Measurements from ENCODE around the gene PIGZ. TPM values are rescaled to one million over a fixed set of nuclear protein-coding genes. Genes with fewer than 3 reads are reported as not detected.

The PIGZ gene
- total RNA-seq, 1 donor from 2014 or later = 0.96 TPM

DNA sequence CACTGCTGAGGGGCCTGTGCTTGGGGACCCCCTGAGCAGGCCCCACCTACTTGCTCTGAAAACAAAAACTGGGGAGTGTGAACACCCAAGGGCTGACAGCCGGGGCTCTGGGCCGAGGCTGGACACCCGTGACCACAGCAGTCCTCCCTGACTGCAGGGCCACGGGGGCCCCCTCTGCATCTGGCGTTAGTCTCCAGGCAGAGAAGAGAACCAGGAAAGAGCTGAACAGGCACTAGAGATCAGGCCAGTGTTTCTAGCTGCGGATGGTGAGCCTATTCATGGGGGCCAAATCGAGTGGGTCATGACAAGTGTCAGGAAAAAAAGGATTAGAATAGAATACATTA is 43.9 kb upstream of the PIGZ start:
- Histone ChIP-seq H3K4me1 (no peaks in the 10 kb centered on the region), H3K9me3 (no peaks in the 10 kb centered on the region), H3K27me3 (no peaks in the 10 kb centered on the region), H3K4me3 (no peak overlapping the region), H3K36me3 (no peaks in the 10 kb centered on the region), H3K27ac (no peak overlapping the region)
- intact Hi-C loops (cut with DNase I) = no loop called here
- TF ChIP-seq, protein P1, sequence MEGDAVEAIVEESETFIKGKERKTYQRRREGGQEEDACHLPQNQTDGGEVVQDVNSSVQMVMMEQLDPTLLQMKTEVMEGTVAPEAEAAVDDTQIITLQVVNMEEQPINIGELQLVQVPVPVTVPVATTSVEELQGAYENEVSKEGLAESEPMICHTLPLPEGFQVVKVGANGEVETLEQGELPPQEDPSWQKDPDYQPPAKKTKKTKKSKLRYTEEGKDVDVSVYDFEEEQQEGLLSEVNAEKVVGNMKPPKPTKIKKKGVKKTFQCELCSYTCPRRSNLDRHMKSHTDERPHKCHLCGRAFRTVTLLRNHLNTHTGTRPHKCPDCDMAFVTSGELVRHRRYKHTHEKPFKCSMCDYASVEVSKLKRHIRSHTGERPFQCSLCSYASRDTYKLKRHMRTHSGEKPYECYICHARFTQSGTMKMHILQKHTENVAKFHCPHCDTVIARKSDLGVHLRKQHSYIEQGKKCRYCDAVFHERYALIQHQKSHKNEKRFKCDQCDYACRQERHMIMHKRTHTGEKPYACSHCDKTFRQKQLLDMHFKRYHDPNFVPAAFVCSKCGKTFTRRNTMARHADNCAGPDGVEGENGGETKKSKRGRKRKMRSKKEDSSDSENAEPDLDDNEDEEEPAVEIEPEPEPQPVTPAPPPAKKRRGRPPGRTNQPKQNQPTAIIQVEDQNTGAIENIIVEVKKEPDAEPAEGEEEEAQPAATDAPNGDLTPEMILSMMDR (IDR thresholded peaks at IDR 0.05) = no peak
- no peak for DNase-seq (ENCODE audit: low spot score in 2 of 2)

DNA sequence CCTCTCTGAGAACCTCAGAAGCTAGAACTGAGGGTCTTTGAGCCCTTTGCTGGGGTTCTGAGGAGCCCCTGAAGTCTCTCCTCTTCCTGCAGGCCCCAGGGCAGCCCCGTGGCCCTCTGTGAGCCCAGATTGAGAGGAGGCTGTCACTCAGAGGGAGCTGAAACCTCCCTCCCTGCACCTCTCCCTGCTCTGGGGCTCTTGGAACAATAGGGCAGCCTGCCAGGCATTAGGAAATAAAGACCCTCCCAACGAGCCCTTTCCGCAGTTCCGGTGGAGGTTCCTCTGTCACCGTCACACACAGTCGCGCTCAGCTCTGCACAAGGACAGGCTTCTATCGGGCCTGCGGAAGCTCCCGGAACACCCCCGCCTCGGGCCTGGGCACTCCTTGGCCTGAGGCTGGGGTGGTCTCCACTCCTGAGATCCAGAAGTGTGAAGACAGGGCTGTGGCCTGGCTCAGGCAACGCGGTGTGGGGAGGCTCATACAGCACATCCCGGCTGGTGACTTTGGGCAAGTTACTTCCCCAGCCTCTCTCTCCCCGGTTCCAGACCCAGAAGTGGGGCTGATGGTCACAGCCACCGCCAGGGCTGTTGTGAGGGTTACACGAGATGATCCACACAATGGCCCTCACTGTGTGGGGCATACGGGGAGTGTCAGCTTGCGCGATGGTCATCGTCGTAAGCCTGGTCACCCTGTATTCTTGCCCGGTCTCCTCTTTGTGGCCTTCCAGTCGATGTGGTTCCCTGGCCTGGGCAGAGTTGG is 43.3 kb upstream of the PIGZ start:
- no peak overlapping the region for H3K4me3 ChIP-seq
- intact Hi-C loops (cut with DNase I) = no loop called here
- H3K4me1 ChIP-seq = no peaks in the 10 kb centered on the region
- no peaks in the 10 kb centered on the region for H3K9me3 ChIP-seq
- no peaks in the 10 kb centered on the region for H3K27me3 ChIP-seq
- H3K36me3 ChIP-seq = no peaks in the 10 kb centered on the region
- TF ChIP-seq, protein P1 (IDR thresholded peaks at IDR 0.05) = no peak
- no peak overlapping the region for H3K27ac ChIP-seq
- no peak for DNase-seq (ENCODE audit: low spot score in 2 of 2)

- intact Hi-C loops (cut with DNase I) = no loop called here
- no peak overlapping the region for H3K27ac ChIP-seq
- DNase-seq (ENCODE audit: low spot score in 2 of 2) = no peak
- H3K4me1 ChIP-seq = no peaks in the 10 kb centered on the region
- no peaks in the 10 kb centered on the region for H3K36me3 ChIP-seq
- H3K4me3 ChIP-seq = no peak overlapping the region
- no peaks in the 10 kb centered on the region for H3K27me3 ChIP-seq
- H3K9me3 ChIP-seq = no peaks in the 10 kb centered on the region
- TF ChIP-seq, protein P1 (IDR thresholded peaks at IDR 0.05) = no peak
Measured at GRCh38 chr3:197010556-197011351, 42.1 kb upstream of the PIGZ start.

- no peaks in the 10 kb centered on the region for H3K4me1 ChIP-seq
- TF ChIP-seq, protein P1 (IDR thresholded peaks at IDR 0.05) = no peak
- no peak overlapping the region for H3K4me3 ChIP-seq
- no peak overlapping the region for H3K27ac ChIP-seq
- no peaks in the 10 kb centered on the region for H3K9me3 ChIP-seq
- H3K36me3 ChIP-seq = no peaks in the 10 kb centered on the region
- no peaks in the 10 kb centered on the region for H3K27me3 ChIP-seq
- DNase-seq (ENCODE audit: low spot score in 2 of 2) = no peak
- intact Hi-C loops (cut with DNase I) = no loop called here
Measured at GRCh38 chr3:197009532-197010019, 40.9 kb upstream of the PIGZ start.

- intact Hi-C loops (cut with DNase I) = no loop called here
- H3K27me3 ChIP-seq = no peaks in the 10 kb centered on the region
Measured at GRCh38 chr3:197008436-197009209, 40.0 kb upstream of the PIGZ start.

More at GRCh38 chr3:197008436-197009209, 40.0 kb upstream of the PIGZ start:
- no peaks in the 10 kb centered on the region for H3K36me3 ChIP-seq
- TF ChIP-seq, protein P1 (IDR thresholded peaks at IDR 0.05) = no peak
- peaks cover 0 to 4% of the 10 kb centered on the region in 2 donors for H3K4me1 ChIP-seq
- H3K4me3 ChIP-seq = no peak overlapping the region
- H3K9me3 ChIP-seq = no peaks in the 10 kb centered on the region
- no peak for DNase-seq (ENCODE audit: low spot score in 2 of 2)
- no peak overlapping the region for H3K27ac ChIP-seq

All from ascending aorta (tissue), 2 donors.